MM.1S (cell line): ENCODE measurements around the gene SOST.

Source experiments
- EZH2 ChIP-seq: fragments of 300-600 bp; sonication (generic); optimal IDR thresholded peaks from 2 replicates; pipeline ENCODE3; 2017; ENCODE audit warnings: low read depth, mild to moderate bottlenecking, antibody characterized with exemption, low read length, mixed read lengths
- TF ChIP-seq, protein P1 (sequence below): fragments of 300-600 bp; sonication (generic); IDR thresholded peaks from 2 replicates; pipeline ENCODE4 v1.5.1; 2016; ENCODE audit warnings: antibody characterized with exemption, low read length, mixed read lengths

GRCh38 chr17:43767053-43767712 is 8.6 kb upstream of the SOST start:
- TF ChIP-seq EZH2, result no peak
- TF ChIP-seq, protein P1, sequence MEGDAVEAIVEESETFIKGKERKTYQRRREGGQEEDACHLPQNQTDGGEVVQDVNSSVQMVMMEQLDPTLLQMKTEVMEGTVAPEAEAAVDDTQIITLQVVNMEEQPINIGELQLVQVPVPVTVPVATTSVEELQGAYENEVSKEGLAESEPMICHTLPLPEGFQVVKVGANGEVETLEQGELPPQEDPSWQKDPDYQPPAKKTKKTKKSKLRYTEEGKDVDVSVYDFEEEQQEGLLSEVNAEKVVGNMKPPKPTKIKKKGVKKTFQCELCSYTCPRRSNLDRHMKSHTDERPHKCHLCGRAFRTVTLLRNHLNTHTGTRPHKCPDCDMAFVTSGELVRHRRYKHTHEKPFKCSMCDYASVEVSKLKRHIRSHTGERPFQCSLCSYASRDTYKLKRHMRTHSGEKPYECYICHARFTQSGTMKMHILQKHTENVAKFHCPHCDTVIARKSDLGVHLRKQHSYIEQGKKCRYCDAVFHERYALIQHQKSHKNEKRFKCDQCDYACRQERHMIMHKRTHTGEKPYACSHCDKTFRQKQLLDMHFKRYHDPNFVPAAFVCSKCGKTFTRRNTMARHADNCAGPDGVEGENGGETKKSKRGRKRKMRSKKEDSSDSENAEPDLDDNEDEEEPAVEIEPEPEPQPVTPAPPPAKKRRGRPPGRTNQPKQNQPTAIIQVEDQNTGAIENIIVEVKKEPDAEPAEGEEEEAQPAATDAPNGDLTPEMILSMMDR, result no peak
